Kidney capillary endothelial cell (primary cell): Measurements from ENCODE around the gene C1orf167.

Source experiments
- DNase-seq: peaks from one replicate; pipeline ENCODE4 v3.0.0-alpha.2; 2018; ENCODE audit warnings: low spot score

Gene C1orf167

DNA sequence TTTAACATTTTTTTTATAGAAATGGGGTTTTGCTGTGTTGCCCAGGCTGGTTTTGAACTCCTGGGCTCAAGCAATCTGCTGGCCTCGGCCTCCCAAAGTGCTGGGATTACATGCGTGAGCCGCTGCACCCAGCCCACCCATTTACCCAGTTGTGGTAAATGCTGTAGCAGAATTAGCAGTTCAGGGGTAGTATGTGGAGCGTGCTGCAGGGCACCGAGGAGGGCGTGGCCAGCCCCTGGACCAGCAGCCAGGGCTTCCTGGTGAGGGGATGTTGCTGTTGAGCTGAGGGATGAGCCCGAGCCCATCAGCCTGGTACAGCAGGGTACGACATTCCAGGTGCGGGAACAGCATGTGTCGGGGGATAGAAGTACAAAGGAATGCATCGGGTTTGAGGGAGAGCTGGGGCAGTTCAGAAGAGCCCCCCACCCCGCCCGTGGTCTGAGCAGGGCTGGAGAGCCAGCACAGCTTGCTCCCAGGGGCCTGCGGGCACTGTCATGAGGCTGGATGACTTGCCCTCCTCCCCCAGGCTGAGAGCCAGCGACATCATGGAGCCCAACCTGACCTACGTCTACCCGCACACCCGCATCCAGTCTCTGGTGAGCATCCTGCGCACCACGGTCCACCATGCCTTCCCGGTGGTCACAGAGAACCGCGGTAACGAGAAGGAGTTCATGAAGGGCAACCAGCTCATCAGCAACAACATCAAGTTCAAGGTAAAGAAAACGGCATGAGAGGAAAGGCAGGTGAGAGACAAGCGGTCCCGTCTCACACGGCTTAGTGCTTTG is 73.6 kb downstream of the C1orf167 start:
- no peak for DNase-seq

DNA sequence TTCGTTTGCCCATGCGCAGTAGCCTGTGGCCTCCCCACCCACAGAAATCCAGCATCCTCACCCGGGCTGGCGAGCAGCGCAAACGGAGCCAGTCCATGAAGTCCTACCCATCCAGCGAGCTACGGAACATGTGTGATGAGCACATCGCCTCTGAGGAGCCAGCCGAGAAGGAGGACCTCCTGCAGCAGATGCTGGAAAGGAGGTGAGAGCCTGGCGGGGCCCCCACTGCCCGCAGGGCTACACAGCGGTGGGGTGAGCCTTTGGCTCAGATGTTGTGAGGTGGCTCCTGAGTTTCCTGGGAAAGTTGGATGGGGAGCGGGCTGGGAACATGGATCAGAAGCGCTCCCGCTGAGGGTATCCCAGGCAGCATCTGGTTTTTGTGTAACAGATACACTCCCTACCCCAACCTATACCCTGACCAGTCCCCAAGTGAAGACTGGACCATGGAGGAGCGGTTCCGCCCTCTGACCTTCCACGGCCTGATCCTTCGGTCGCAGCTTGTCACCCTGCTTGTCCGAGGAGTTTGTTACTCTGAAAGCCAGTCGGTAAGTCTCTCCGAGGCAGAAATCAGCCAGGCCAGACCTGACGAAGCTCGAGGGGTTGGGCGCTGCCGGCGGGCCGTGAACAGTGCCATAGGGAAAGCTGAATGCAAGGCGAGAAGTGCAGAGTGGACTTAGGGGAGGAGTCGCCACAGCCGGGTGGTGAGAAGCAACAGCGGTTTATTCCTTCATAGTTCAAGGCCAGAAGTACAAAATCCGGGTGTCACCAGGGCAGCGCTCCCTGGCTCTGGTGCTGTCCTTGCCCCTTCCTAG is 75.2 kb downstream of the C1orf167 start:
- DNase-seq, result no peak

DNA sequence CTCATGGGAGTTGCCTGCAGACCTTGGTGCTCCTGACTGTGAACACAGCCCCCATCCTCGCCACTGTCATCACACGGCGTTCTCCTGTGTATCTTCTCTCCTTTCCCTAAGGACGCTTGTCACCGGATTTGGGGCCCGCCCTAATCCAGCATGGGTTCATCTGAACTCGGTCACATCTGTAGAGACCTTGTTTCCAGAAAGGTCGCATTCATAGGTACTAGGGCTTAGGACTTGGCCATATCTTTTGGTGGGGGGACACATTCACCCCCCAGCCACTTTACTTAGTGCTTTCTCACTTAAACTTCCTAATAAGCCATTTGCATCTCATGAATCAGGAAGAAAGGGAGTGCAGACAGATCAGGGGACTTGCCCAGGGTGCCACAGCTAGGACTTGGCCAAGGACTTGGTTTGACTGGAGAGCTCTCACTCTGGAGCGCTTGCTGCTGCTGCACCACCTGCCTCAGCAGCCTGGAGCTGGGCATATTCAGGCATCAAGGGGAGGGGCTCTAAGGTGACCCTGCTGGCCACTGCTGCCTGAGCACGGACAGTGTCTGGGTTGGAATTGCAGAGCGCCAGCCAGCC is 75.9 kb downstream of the C1orf167 start:
- DNase-seq, result no peak

- DNase-seq, result peak; percentile 67
These were observed 76.6 kb downstream of the C1orf167 start for GRCh38 chr1:11838349-11839272.
